ENCODE measurements around the gene VWA7.
A peak's percentile ranks its signal among the peaks of the same experiment; 100 is the strongest.
"Not testable (repeated sequence)": the region's sequence is repeated elsewhere in the genome, so short reads cannot be mapped to it uniquely, and the experiment has no call there.

Gene VWA7, protein sequence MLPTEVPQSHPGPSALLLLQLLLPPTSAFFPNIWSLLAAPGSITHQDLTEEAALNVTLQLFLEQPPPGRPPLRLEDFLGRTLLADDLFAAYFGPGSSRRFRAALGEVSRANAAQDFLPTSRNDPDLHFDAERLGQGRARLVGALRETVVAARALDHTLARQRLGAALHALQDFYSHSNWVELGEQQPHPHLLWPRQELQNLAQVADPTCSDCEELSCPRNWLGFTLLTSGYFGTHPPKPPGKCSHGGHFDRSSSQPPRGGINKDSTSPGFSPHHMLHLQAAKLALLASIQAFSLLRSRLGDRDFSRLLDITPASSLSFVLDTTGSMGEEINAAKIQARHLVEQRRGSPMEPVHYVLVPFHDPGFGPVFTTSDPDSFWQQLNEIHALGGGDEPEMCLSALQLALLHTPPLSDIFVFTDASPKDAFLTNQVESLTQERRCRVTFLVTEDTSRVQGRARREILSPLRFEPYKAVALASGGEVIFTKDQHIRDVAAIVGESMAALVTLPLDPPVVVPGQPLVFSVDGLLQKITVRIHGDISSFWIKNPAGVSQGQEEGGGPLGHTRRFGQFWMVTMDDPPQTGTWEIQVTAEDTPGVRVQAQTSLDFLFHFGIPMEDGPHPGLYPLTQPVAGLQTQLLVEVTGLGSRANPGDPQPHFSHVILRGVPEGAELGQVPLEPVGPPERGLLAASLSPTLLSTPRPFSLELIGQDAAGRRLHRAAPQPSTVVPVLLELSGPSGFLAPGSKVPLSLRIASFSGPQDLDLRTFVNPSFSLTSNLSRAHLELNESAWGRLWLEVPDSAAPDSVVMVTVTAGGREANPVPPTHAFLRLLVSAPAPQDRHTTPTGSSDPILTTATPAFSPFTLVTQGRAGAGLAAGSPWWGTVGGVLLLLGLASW

DNA sequence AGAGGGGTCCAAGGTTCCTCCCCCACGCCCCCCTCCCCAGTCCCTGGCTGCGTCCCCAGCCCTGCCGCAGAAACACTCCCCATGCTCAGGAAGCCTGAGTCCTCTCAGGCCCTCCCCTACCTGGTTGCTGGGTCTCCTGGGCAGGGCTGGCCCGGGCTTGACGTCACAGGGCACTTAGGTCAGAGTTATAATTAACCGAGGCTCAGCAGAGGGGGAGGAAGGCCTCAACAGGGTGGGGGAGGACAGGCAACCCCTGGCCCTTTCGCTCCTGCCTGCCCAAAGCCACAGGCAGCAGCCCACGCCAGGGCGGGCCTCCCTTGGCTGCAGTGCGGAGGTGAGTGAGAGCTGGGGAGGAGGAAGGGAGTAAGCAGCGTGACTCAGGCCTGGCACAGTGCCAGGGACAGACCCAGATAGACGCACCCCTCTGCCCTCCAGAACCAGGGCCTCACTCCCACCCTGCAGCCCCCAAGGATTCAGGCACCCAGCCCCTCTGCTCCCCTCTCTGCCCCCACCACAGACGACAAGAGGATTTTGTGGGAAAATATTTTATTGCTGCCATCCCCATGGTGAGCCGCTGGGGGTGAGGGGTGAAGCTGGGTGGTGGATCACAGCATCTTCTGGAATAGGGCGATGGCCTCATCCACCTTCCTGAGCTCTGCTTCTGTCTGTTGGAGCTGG, at the start of gene VWA7:
Gene VWA7 (minus strand): TSS at position 340 of the 678 bp plus-strand sequence. CDS start 549 bp downstream, outside the sequence.
- DNase-seq = peak; percentile 49 to 63

- DNase-seq = peak; percentile 87 to 93
These were observed 49.7 kb upstream of the VWA7 start for GRCh38 chr6:31826793-31827285.

- no peak for DNase-seq
These were observed 48.4 kb upstream of the VWA7 start for GRCh38 chr6:31825553-31825952.

GRCh38 chr6:31823592-31824196, 46.6 kb upstream of the VWA7 start:
- DNase-seq = peak; percentile 34 to 53

GRCh38 chr6:31822036-31822821, 45.1 kb upstream of the VWA7 start:
- peak; percentile 64 to 76 for DNase-seq

- DNase-seq = peak; percentile 54 to 64
These were observed 44.3 kb upstream of the VWA7 start for GRCh38 chr6:31821301-31822035.

DNA sequence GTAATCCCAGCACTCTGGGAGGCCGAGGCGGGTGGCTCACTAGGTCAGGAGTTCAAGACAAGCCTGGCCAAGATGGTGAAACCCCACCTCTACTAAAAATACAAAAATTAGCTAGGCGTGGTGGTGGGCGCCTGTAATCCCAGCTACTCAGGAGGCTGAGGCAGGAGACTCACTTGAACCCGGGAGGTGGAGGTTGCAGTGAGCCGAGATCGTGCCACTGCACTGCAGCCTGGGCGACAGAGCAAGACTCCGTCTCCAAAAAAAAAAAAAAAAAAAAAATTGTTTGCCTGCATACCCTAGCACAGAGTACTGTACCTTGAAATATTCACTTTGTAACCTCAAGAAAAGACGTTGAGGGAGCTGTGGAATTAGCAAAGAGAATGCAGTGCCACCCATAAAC, 43.3 kb upstream of the VWA7 start:
- not testable (repeated sequence) for DNase-seq

GRCh38 chr6:31819871-31820299, 42.8 kb upstream of the VWA7 start:
- DNase-seq = no peak

DNA sequence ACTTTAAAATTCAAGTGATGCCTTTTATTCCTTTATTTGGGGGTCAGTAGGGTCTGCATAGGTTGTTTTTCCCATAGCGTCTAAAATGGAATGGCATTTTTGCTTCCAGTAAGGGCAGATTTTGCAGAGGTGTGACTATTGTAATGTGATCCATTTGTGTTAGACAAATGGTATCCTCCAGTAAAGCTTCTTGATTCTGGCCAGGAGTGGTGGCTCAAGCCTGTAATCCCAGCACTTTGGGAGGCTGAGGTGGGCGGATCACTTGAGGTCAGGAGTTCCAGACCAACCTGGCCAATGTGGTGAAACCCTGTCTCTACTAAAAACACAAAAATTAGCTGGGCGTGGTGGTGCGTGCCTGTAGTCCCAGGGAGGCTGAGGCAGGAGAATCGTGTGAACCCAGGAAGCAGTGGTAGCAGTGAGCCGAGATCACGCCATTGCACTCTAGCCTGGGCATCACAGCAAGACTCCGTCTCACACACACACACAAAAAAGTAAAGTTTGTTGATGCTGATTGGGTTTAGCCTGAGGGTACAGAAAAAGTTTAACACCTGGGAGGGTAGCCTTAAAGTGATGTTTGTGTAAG, 40.9 kb upstream of the VWA7 start:
- DNase-seq = not testable (repeated sequence)

- DNase-seq = peak; percentile 55 to 65
These were observed 40.2 kb upstream of the VWA7 start for GRCh38 chr6:31817133-31817928.

GRCh38 chr6:31815025-31815838, 38.1 kb upstream of the VWA7 start, which contains the start of the genes HSPA1A and HSPA1L:
Gene HSPA1A (plus strand): TSS chr6:31815543. CDS start chr6:31815757, 214 bp downstream.
Gene HSPA1L (minus strand): TSS chr6:31815283. CDS start chr6:31811972, 3,311 bp downstream.
- peak; percentile 91 to 94 for DNase-seq

DNA sequence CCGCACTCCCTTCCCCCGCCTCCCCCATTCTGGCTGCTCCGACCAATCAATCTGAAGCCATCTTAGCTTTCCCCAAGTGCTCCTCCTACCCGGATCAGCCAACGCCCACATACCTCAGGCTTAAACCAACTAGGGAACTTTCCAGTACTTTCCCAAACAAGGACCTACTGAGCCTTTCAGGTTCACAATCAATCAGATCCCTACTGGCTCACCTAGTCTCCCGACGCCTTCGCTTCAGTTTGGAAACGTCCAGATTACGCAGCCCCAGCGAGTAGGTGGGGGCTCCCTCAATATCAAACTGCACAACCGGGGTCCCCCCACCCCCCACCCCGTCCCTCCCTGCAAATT, 37.5 kb upstream of the VWA7 start:
- DNase-seq = peak; percentile 96 to 97

DNA sequence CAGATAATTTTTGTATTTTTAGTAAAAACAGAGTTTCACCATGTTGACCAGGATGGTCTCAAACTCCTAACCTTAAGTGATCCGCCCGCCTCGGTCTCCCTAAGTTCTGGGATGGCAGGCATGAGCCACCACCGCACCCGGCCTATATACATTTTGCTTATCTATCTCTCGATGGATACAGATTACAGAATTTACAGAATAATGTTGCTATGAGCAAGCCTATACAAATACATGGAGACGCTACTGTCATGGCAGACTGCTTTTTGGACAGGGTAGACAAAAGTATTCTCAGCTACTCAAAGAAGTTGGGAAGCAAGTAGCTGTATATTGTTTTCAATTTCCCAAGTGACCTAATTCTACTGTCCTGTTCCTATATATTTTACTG, 36.3 kb upstream of the VWA7 start:
- DNase-seq = no peak

GRCh38 chr6:31811645-31812044, 34.5 kb upstream of the VWA7 start:
- no peak for DNase-seq

DNA sequence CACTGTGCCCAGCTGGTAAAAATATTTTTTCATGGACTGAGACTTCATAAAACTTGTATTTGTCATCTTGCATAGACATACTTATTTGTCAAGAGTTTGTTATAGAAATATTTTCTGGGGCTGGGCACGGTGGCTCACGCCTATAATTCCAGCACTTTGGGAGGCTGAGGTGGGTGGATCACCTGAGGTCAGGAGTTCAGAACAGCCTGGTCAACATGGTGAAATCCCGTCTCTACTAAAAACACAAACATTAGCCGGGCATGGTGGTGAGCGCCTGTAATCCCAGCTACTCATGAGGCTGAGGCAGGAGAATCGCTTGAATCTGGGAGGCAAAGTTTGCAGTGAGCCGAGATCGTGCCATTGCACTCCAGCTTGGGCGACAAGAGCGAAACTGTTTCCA, 31.5 kb upstream of the VWA7 start:
- not testable (repeated sequence) for DNase-seq

GRCh38 chr6:31806470-31807272, 29.5 kb upstream of the VWA7 start, which contains the start of gene LSM2:
Gene LSM2 (minus strand): TSS chr6:31806966. CDS start chr6:31806757, 209 bp downstream.
- DNase-seq = peak; percentile 90 to 93

DNA sequence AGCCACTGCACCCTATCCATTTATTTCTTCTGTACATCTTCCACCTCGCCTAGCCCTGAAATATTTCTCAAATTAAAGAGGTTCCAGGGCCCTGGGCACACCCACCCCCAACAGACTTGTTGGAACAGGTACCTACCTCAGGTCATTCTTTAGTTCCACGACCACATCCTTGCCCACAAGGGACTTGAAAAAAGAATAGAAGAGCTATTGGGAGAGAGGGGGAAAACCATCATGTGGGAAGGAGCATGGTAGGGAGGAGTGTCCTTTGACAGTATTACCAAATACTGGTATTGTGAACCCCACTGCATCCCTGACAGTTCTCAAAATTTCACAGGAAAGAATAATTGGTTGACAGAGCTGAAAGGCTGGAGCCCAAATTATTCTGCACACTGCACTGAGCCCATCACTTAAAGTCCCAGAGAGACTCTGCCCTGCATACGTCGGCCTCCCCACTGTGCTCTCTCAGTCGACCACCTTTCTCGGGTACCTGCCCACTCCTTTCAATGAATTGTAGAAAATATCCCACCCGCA, 28.9 kb upstream of the VWA7 start:
- DNase-seq = no peak
